Endothelial cell of umbilical vein (primary cell): ENCODE data around the gene INAVA.

Source experiments
- CTCF ChIP-seq, 2 donors: IDR thresholded peaks; 1 replicate in 1 of 2; 2 replicates in 1 of 2; pipeline ENCODE4 v1.5.1; 2011; ENCODE audit warnings: low read length in 2 of 2, mild to moderate bottlenecking in 2 of 2, moderate library complexity in 2 of 2, control low read depth in 1 of 2, inconsistent platforms in 1 of 2, low read depth in 1 of 2; ENCODE audit not compliant: insufficient read depth in 1 of 2; ENCODE audit errors: extremely low read depth in 1 of 2
- POLR2A ChIP-seq: IDR thresholded peaks from 2 replicates; pipeline ENCODE4 v1.6.1; 2012; ENCODE audit warnings: low read depth, mild to moderate bottlenecking, control low read depth, low read length
- POLR2AphosphoS5 ChIP-seq: IDR thresholded peaks from 2 replicates; pipeline ENCODE4 v1.6.1; 2012; ENCODE audit warnings: low read depth, mild to moderate bottlenecking, control low read depth, low read length, moderate library complexity; ENCODE audit not compliant: insufficient read depth

GRCh38 chr1:200894712-200895442 is at the start of gene INAVA:
- no peak for TF ChIP-seq CTCF (IDR thresholded peaks at IDR 0.05; ENCODE audit: extremely low read depth in 1 of 2, insufficient read depth in 1 of 2, low read depth in 1 of 2, low read length in 2 of 2)
- no peak for TF ChIP-seq POLR2AphosphoS5
- TF ChIP-seq POLR2A: no peak
